ENCODE measurements around the gene BCAS4. TPM values are rescaled to one million over a fixed set of nuclear protein-coding genes. Genes with fewer than 3 reads are reported as not detected.
"Not testable (repeated sequence)": the region's sequence is repeated elsewhere in the genome, so short reads cannot be mapped to it uniquely, and the experiment has no call there.

BCAS4 gene
- total and polyA plus RNA-seq, 8 donors, result 2.9 to 8.2 (median 6.8) TPM

DNA sequence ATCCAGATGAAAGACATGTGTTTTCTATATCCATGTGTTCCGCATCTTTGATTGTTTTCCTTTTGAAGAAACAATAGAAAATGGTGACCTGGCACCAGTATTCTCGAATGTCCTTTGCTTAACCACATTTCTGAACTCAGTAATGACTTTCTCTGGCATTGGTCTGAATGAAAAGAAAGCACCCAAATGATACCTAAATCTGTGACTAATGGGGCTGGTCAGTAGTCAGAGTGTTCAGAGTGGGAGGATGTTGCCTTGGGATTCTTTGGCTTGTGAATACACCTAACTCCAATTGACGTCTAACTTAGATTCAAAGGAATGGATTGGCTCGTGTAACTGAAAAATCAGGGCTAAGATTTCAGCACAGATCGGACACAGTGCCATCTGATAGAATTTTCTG lies 36.4 kb upstream of the BCAS4 start:
- H3K36me3 ChIP-seq, result no peaks in the 10 kb centered on the region
- ATAC-seq, result no peak
- no peaks in the 10 kb centered on the region for H3K9me3 ChIP-seq
- H3K4me1 ChIP-seq, result peaks cover 0 to 6% of the 10 kb centered on the region in 2 donors
- H3K27me3 ChIP-seq, result no peaks in the 10 kb centered on the region
- TF ChIP-seq, protein P1, sequence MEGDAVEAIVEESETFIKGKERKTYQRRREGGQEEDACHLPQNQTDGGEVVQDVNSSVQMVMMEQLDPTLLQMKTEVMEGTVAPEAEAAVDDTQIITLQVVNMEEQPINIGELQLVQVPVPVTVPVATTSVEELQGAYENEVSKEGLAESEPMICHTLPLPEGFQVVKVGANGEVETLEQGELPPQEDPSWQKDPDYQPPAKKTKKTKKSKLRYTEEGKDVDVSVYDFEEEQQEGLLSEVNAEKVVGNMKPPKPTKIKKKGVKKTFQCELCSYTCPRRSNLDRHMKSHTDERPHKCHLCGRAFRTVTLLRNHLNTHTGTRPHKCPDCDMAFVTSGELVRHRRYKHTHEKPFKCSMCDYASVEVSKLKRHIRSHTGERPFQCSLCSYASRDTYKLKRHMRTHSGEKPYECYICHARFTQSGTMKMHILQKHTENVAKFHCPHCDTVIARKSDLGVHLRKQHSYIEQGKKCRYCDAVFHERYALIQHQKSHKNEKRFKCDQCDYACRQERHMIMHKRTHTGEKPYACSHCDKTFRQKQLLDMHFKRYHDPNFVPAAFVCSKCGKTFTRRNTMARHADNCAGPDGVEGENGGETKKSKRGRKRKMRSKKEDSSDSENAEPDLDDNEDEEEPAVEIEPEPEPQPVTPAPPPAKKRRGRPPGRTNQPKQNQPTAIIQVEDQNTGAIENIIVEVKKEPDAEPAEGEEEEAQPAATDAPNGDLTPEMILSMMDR (IDR thresholded peaks at IDR 0.05), result no peak
- no peak for DNase-seq
- no peak overlapping the region for H3K4me3 ChIP-seq
- intact Hi-C loops (cut with DNase I), result no loop called here
- no peak overlapping the region for H3K27ac ChIP-seq

DNA sequence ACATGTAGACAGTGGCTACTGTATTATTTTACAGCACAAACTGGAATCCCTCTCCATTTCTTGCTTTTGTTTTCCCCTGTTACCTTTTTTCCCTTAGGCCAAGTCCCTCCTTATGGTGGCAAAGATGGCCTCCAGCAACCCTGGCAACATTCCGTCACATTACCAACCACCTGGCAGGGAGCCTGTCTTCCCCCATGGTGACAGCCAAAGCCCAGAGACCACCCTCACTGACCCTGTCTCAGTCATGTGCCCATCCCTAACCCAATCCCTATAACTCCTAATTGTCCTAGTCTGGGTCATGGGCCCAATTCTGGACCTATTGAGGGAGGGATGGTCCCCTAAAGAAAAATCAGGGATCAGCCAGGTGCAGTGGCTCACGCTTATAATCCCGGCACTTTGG lies 35.9 kb upstream of the BCAS4 start:
- ATAC-seq, result no peak
- no peak overlapping the region for H3K4me3 ChIP-seq
- TF ChIP-seq, protein P1 (IDR thresholded peaks at IDR 0.05), result no peak

DNA sequence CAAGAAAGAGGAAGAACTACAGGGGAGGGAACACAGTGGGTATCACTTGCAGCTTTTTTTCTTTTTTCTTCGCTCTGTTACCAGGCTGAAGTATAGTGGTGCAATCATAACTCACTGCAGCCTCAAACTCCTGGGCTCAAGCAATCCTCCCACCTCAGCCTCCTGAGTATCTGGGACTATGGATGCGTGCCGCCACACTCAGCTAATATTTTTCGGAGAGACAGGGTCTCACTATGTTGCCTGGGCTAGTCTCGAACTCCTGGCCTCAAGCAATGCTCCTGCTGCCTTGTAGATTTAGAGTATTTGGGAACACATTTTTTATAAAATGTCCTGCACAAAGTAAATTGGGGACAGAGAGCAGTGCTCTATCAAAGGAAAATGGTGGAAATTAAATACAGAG lies 35.2 kb upstream of the BCAS4 start:
- Histone ChIP-seq H3K9me3 (no peaks in the 10 kb centered on the region), H3K4me3 (no peak overlapping the region), H3K27me3 (no peaks in the 10 kb centered on the region), H3K27ac (no peak overlapping the region), H3K4me1 (peaks cover 0 to 6% of the 10 kb centered on the region in 2 donors), H3K36me3 (no peaks in the 10 kb centered on the region)
- DNase-seq (no peak), ATAC-seq (no peak)
- intact Hi-C loops (cut with DNase I), result no loop called here
- TF ChIP-seq, protein P1 (IDR thresholded peaks at IDR 0.05), result no peak

More for the DNA sequence above, 35.9 kb upstream of the BCAS4 start:
- H3K4me1 ChIP-seq, result peaks cover 0 to 6% of the 10 kb centered on the region in 2 donors
- no peaks in the 10 kb centered on the region for H3K9me3 ChIP-seq
- DNase-seq, result no peak
- H3K27me3 ChIP-seq, result no peaks in the 10 kb centered on the region
- no peaks in the 10 kb centered on the region for H3K36me3 ChIP-seq
- intact Hi-C loops (cut with DNase I), result no loop called here
- no peak overlapping the region for H3K27ac ChIP-seq

DNA sequence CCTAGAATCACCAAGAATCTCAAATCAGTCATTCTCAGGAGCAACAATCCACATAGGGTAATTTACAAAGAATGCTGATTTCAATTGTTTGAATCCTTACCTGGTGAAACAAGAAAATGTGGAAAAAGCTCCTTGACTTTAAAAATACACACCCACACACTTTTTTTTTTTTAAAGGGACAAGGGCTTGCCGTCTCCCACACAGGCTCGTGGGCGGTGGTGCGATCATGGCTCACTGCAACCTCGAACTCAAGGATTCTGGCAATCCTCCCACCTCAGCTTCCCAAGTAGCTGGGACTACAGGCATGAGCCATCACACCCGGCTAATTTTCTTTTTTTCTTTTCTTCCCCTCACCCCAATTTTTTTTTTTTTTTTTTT lies 32.8 kb upstream of the BCAS4 start:
- TF ChIP-seq, protein P1 (IDR thresholded peaks at IDR 0.05), result no peak
- DNase-seq (peak in 1 of 4 donors; percentile 44), ATAC-seq (peak; percentile 52)
- intact Hi-C loops (cut with DNase I), result no loop called here
- Histone ChIP-seq H3K9me3 (no peaks in the 10 kb centered on the region), H3K27ac (peak overlapping the region; percentile 78 to 79), H3K27me3 (no peaks in the 10 kb centered on the region), H3K4me1 (peaks cover 0 to 6% of the 10 kb centered on the region in 2 donors), H3K4me3 (no peak overlapping the region), H3K36me3 (no peaks in the 10 kb centered on the region)

DNA sequence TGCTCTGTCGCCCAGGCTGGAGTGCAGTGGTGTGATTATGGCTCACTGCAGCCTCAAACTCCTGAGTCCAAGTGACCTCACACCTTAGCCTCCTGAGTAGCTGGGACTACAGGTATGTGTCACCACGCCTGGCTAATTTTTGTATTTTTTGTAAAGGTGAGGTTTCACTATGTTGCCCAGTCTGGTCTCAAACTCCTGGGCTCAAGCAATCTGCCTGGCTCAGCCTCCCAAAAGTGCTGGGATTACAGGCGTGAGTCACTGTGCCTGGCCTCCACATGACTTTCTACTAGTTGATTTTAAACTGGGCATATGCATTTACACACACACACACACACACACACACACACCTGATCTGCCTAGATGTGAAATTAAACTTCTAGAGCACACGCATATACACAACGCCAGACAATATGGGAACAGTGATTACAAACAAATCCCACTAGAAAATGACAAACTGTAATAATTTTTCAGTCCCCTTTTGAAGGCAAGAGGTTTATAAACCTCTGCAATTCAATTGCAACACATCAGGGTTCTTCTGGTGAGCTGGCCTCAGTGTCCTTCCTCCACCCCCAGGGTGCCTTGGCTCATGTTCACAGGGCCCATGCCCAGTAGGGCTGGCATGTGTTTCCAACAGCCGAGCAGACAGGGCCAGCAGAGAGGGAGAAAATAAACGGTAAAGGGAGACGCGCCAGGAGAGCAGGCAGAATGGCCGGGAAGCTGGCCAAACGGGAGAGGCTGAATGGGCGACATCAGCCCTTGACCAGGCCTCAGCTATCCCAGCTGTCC lies 32.2 kb upstream of the BCAS4 start:
- Histone ChIP-seq H3K36me3 (no peaks in the 10 kb centered on the region), H3K27me3 (no peaks in the 10 kb centered on the region), H3K4me1 (peaks cover 0 to 6% of the 10 kb centered on the region in 2 donors), H3K4me3 (no peak overlapping the region), H3K9me3 (no peaks in the 10 kb centered on the region), H3K27ac (peak overlapping the region; percentile 78 to 79)
- DNase-seq (peak in 2 of 4 donors; percentile 48 to 71), ATAC-seq (peak; percentile 67)
- TF ChIP-seq, protein P1 (IDR thresholded peaks at IDR 0.05), result no peak
- intact Hi-C loops (cut with DNase I), result no loop called here

DNA sequence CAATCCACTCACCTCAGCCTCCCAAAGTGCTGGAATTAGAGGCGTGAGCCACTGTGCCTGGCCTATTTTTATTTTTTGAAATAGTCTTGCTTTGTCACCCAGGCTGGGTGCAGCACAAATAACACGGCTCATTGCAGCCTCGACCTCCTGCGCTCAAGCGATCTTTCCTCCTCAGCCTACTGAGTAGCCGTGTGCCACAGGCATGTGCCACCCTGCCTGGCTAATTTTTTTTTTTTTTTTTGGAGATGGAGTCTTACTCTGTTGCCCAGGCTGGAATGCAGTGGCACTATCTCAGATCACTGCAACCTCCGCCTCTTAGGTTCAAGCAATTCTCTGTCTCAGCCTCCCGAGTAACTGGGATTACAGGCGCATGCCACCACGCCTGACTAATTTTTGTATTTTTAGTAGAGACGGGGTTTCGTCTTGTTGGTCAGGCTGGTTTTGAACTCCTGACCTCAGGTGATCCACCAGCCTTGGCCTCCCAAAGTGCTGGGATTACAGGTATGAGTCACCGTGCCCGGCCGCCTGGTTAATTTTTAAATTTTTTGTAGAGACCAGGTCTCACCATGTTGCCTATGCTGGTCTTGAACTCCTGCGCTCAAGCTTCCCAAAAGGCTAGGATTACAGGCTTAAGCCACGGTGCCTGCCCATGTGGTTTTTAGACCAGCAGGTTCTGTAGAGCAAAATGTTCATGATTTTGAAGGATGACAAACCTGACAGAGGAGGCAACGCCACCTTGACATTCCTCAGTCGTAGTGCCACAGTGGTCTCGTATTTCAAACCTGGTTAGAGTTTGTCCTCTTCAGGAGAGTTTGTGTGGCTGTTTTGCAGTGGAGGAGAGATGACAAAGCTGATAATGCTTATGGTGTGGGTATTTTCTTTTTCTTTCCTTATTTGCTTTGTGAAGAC lies 31.1 kb upstream of the BCAS4 start:
- H3K36me3 ChIP-seq; H3K9me3 ChIP-seq; ATAC-seq; intact Hi-C loops (cut with DNase I); DNase-seq; H3K27me3 ChIP-seq; H3K4me1 ChIP-seq; H3K4me3 ChIP-seq: not testable (repeated sequence)
- H3K27ac ChIP-seq, result peak overlapping the region; percentile 78 to 79

DNA sequence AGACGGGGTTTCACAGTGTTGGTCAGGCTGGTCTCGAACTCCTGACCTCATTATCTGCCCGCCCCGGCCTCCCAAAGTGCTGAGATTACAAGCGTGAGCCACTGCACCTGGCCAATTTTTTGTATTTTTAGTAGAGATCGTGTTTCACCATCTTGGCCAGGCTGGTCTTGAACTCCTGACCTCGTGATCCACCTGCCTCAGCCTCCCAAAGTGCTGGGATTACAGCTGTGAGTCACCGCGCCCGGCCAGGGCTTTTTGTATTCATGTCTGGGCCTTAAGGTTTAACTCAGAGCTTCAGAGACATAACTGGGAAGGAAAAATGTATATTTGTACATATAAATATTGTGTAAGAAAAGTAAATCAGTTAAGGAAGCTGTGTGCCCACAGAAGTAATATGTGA lies 29.6 kb upstream of the BCAS4 start:
- H3K4me1 ChIP-seq; H3K9me3 ChIP-seq; H3K27ac ChIP-seq; H3K4me3 ChIP-seq; DNase-seq; H3K27me3 ChIP-seq; intact Hi-C loops (cut with DNase I); ATAC-seq; H3K36me3 ChIP-seq: not testable (repeated sequence)
